Activated CD8-positive, alpha-beta T cell treated with anti-CD3 and anti-CD28 coated beads for 36 hours (primary cell): ENCODE results near the gene XNDC1N. TPM values are rescaled to one million over a fixed set of nuclear protein-coding genes. Genes with fewer than 3 reads are reported as not detected.

Source experiments
- total RNA-seq, 2 experiments: library from RNA; stranded (reverse); gene quantifications; one replicate each; pipeline ENCODE4 v1.2.3, GENCODE V29; 2021

Gene XNDC1N
- total RNA-seq, 2 experiments from 2014 or later: 15.8 to 16.0 TPM

Other genes with a start within 250 kb of the XNDC1N start
- gene DEFB108B, start 95.4 kb downstream of the XNDC1N start, total RNA-seq: not detected
- gene DEFB131B, start 50.1 kb downstream of the XNDC1N start, total RNA-seq: not detected
- 10 to 100 TPM; 23.7 to 28.1 TPM for gene RNF121, start 452 bp upstream of the XNDC1N start, total RNA-seq
- 1 to 10 TPM; 7.8 to 8.2 TPM for gene IL18BP, start 70.3 kb upstream of the XNDC1N start, total RNA-seq
- gene NUMA1, start 151.9 kb upstream of the XNDC1N start, total RNA-seq: 100 to 1,000 TPM; 165 to 169 TPM
- 1 to 10 TPM; 7.0 to 7.7 TPM for gene LRRC51, start 152.3 kb upstream of the XNDC1N start, total RNA-seq
- 10 to 100 TPM; 50.3 to 52.4 TPM for gene LAMTOR1, start 174.7 kb upstream of the XNDC1N start, total RNA-seq
- gene TOMT, start 177.3 kb upstream of the XNDC1N start, total RNA-seq: not detected
- gene ANAPC15, start 184.1 kb upstream of the XNDC1N start, total RNA-seq: 10 to 100 TPM; 66.0 to 67.4 TPM
- not detected for gene FOLR3, start 207.1 kb upstream of the XNDC1N start, total RNA-seq